GM19023 (cell line): ENCODE measurements around the gene PTCHD4.

ENCODE experiments used
- ATAC-seq: cut with Tn5 transposase; IDR thresholded peaks from one replicate; pipeline ENCODE4 v1.9.1; 2021; ENCODE audit warnings: mild to moderate bottlenecking, moderate library complexity; ENCODE audit not compliant: unreplicated experiment

PTCHD4 gene

GRCh38 chr6:48099713-48100587 lies 11.0 kb downstream of the PTCHD4 start:
- no peak for ATAC-seq

- ATAC-seq: no peak
Observed at GRCh38 chr6:48098923-48099322, 12.1 kb downstream of the PTCHD4 start.

GRCh38 chr6:48092550-48093217 lies 18.3 kb downstream of the PTCHD4 start:
- no peak for ATAC-seq

- ATAC-seq: no peak
Observed at GRCh38 chr6:48090546-48090945, 20.5 kb downstream of the PTCHD4 start.

GRCh38 chr6:48087448-48087847 lies 23.5 kb downstream of the PTCHD4 start:
- no peak for ATAC-seq

GRCh38 chr6:48086187-48086586 lies 24.8 kb downstream of the PTCHD4 start:
- no peak for ATAC-seq

GRCh38 chr6:48085131-48085741 lies 25.8 kb downstream of the PTCHD4 start:
- ATAC-seq: no peak

- no peak for ATAC-seq
Observed at GRCh38 chr6:48084201-48084600, 26.8 kb downstream of the PTCHD4 start.

GRCh38 chr6:48080227-48081009 lies 30.6 kb downstream of the PTCHD4 start:
- ATAC-seq: no peak

GRCh38 chr6:48078120-48078519 lies 32.9 kb downstream of the PTCHD4 start:
- no peak for ATAC-seq

GRCh38 chr6:48075181-48075580 lies 35.8 kb downstream of the PTCHD4 start:
- ATAC-seq: no peak

- ATAC-seq: no peak
Observed at GRCh38 chr6:48073976-48074767, 36.8 kb downstream of the PTCHD4 start.

- ATAC-seq: no peak
Observed at GRCh38 chr6:48071833-48072232, 39.2 kb downstream of the PTCHD4 start.

GRCh38 chr6:48069280-48069679 lies 41.7 kb downstream of the PTCHD4 start:
- ATAC-seq: no peak

GRCh38 chr6:48068278-48069251 lies 42.4 kb downstream of the PTCHD4 start:
- no peak for ATAC-seq

GRCh38 chr6:48067886-48068277 lies 43.1 kb downstream of the PTCHD4 start:
- no peak for ATAC-seq

- ATAC-seq: no peak
Observed at GRCh38 chr6:48067148-48067712, 43.8 kb downstream of the PTCHD4 start.

GRCh38 chr6:48061265-48061990 lies 49.6 kb downstream of the PTCHD4 start:
- ATAC-seq: no peak
